ENCODE data around the gene KATNB1.

KATNB1 gene, protein sequence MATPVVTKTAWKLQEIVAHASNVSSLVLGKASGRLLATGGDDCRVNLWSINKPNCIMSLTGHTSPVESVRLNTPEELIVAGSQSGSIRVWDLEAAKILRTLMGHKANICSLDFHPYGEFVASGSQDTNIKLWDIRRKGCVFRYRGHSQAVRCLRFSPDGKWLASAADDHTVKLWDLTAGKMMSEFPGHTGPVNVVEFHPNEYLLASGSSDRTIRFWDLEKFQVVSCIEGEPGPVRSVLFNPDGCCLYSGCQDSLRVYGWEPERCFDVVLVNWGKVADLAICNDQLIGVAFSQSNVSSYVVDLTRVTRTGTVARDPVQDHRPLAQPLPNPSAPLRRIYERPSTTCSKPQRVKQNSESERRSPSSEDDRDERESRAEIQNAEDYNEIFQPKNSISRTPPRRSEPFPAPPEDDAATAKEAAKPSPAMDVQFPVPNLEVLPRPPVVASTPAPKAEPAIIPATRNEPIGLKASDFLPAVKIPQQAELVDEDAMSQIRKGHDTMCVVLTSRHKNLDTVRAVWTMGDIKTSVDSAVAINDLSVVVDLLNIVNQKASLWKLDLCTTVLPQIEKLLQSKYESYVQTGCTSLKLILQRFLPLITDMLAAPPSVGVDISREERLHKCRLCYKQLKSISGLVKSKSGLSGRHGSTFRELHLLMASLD

DNA sequence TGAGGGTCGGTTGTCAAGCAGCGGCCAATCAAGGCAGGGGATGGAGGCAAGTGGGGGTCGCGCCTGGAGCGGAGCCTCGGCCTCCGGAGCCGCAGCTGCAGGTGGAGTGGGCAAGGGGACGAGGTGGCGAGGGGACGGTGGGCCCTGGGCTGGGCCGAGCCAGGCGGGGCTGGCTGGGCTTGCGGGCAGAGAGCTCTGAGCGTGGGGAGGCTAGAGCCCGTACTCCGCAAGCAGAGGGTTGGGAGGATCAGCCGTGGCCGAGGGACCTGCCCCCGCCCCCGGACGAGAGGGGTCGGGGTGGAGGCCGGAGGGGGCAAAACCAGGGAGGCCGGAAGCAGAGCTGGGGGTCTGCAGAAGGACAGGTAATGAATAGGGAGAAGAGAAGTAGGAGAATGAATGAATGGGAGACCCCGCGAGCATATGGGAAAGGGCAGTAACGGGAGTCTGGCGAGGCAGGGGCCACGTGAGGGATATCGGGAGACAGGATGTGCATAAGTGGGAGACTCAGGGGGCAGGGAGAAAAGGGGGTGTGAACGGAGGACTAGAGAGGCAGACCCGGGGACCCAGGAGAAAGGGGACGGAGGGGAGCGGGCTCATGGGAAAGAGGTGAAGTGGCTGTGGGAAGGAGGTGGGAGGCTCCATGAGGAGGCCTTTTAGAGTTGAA is at the start of gene KATNB1:
TSS of gene KATNB1 (plus strand) at position 16 of the 664 bp plus-strand sequence. CDS start 1,474 bp downstream, outside the sequence.
- no peaks in the 10 kb centered on the region for H3K36me3 ChIP-seq (ENCODE audit: control insufficient read depth in 1 of 2, insufficient read depth in 2 of 2, low read length in 2 of 2)
- no peaks in the 10 kb centered on the region for H3K27me3 ChIP-seq (ENCODE audit: low read depth, low read length)
- H3K4me1 ChIP-seq (ENCODE audit: control insufficient read depth in 1 of 2, insufficient read depth in 2 of 2, low read length in 2 of 2), result peaks cover 0 to 21% of the 10 kb centered on the region in 2 donors
- H3K27ac ChIP-seq (ENCODE audit: low read length), result peak within 1 kb of the TSS; percentile 90
- peak within 1 kb of the TSS; percentile 94 to 95 for H3K4me3 ChIP-seq (ENCODE audit: low read depth in 1 of 2, low read length in 2 of 2)
- no peaks in the 10 kb centered on the region for H3K9me3 ChIP-seq (ENCODE audit: control insufficient read depth in 1 of 2, low read length in 2 of 2)

DNA sequence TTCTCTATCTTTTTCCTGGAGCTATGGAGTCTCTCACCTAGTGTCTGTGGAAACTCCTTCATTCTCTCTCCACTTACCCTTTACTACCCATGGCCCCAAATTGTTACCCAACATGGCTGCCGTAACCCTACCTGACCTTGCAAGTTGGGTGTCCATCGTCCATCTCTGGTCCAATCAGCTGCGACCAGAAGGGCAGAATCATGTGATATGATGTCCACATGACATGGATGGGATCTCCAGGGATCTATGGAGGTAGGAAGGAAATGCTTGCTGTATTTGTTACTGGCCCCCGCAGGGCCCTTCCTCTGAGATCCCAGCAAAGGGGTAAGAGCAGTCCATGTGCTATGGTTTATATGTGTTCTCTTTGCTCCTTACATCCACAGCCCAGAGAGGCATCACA is 49.0 kb upstream of the KATNB1 start:
- Histone ChIP-seq H3K27me3 (ENCODE audit: low read depth, low read length) (no peaks in the 10 kb centered on the region), H3K9me3 (ENCODE audit: control insufficient read depth in 1 of 2, low read length in 2 of 2) (no peaks in the 10 kb centered on the region), H3K4me3 (ENCODE audit: low read depth in 1 of 2, low read length in 2 of 2) (no peak overlapping the region), H3K4me1 (ENCODE audit: control insufficient read depth in 1 of 2, insufficient read depth in 2 of 2, low read length in 2 of 2) (peaks cover 0 to 5% of the 10 kb centered on the region in 2 donors), H3K36me3 (ENCODE audit: control insufficient read depth in 1 of 2, insufficient read depth in 2 of 2, low read length in 2 of 2) (no peaks in the 10 kb centered on the region), H3K27ac (ENCODE audit: low read length) (no peak overlapping the region)

DNA sequence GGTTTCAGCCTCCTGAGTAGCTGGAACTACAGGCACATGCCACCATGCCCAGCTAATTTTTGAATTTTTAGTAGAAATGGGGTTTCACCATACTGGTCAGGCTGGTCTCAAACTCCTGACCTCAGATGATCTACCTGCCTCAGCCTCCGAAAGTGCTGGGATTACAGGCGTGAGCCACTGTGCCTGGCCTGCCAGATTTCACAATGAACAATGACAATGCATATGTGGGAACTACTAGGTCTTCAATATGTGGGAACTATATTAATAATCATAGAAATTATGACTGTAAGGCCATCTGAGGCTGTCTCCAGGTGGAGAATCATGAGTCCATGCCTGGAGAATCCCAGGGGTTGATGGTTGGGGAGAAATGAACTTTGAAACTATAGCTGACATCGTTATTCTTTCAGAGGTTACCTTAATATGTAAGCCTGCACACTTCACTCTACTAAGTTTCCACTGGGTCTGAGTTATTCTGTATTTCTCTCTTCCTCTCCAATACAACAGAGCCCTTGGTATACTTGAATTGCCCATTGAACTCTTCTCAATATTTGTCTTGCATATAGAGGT is 48.1 kb upstream of the KATNB1 start:
- no peaks in the 10 kb centered on the region for H3K27me3 ChIP-seq (ENCODE audit: low read depth, low read length)
- H3K4me1 ChIP-seq (ENCODE audit: control insufficient read depth in 1 of 2, insufficient read depth in 2 of 2, low read length in 2 of 2), result peaks cover 0 to 5% of the 10 kb centered on the region in 2 donors
- no peak overlapping the region for H3K4me3 ChIP-seq (ENCODE audit: low read depth in 1 of 2, low read length in 2 of 2)
- no peaks in the 10 kb centered on the region for H3K9me3 ChIP-seq (ENCODE audit: control insufficient read depth in 1 of 2, low read length in 2 of 2)
- no peaks in the 10 kb centered on the region for H3K36me3 ChIP-seq (ENCODE audit: control insufficient read depth in 1 of 2, insufficient read depth in 2 of 2, low read length in 2 of 2)
- H3K27ac ChIP-seq (ENCODE audit: low read length), result no peak overlapping the region

DNA sequence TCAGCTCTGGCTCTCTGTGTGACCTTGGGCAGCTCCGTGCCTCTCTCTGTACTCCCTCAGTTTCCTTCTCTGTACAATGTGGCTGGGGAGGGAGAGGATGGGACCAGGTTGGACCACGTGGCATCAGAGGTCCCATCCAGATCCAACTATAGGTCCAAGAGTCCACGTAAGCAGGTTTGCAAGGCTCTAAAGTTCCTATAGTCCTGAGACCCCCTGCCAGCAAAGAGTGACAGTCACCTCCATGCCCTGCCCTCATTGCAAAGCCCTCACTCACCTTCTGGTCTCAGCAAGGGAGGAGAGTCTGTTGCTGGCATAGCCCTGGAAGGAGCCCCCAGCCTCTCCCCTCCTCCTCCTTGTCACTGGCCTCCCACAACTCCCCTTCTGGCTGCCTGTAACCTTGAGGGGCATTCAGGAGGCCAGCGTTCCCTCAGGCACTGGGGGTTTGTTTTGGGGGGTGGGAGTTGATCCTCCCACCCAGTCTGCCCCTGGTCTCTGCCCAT is 47.0 kb upstream of the KATNB1 start:
- Histone ChIP-seq H3K4me3 (ENCODE audit: low read depth in 1 of 2, low read length in 2 of 2) (no peak overlapping the region), H3K27ac (ENCODE audit: low read length) (no peak overlapping the region), H3K27me3 (ENCODE audit: low read depth, low read length) (no peaks in the 10 kb centered on the region), H3K36me3 (ENCODE audit: control insufficient read depth in 1 of 2, insufficient read depth in 2 of 2, low read length in 2 of 2) (no peaks in the 10 kb centered on the region), H3K9me3 (ENCODE audit: control insufficient read depth in 1 of 2, low read length in 2 of 2) (no peaks in the 10 kb centered on the region), H3K4me1 (ENCODE audit: control insufficient read depth in 1 of 2, insufficient read depth in 2 of 2, low read length in 2 of 2) (peaks cover 0 to 5% of the 10 kb centered on the region in 2 donors)

DNA sequence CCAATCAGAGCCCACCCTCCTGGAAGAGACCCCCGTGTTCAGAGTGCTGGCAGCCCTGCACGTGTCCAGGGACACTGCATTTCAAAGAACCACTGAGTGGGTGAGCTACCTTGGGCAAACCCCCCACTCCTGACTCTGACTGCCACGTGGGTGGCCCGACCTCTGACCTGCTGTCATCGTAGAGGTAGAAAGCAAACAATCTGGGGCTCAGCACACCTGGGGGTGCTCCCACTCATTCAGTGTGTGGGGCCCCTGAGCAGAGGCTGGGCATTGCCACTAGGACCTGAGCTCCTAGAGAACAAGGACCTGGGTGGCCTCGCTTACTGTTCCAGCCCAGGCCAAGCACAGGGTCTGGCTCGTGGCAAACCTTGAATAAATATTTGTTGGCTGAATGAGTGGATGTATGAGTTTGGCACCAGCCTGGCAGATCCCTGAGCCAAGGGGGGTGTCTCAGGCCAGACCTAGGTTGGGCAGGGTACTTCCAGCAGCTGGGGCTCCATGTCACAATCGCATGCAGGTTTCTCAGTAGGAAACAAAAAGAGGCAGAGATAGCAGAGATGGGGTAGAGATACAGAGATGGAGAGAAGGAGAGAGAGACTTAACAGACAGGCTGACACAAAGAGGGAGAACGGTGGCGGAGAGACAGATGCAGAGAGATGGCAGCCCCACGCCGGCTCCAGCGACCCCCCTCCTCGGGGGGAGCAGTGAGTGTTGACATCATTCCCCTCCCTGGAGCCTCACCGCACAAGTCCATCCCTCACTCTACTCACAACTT is 46.4 kb upstream of the KATNB1 start:
- no peaks in the 10 kb centered on the region for H3K36me3 ChIP-seq (ENCODE audit: control insufficient read depth in 1 of 2, insufficient read depth in 2 of 2, low read length in 2 of 2)
- peaks cover 0 to 5% of the 10 kb centered on the region in 2 donors for H3K4me1 ChIP-seq (ENCODE audit: control insufficient read depth in 1 of 2, insufficient read depth in 2 of 2, low read length in 2 of 2)
- no peaks in the 10 kb centered on the region for H3K9me3 ChIP-seq (ENCODE audit: control insufficient read depth in 1 of 2, low read length in 2 of 2)
- H3K27ac ChIP-seq (ENCODE audit: low read length), result no peak overlapping the region
- no peak overlapping the region for H3K4me3 ChIP-seq (ENCODE audit: low read depth in 1 of 2, low read length in 2 of 2)
- H3K27me3 ChIP-seq (ENCODE audit: low read depth, low read length), result no peaks in the 10 kb centered on the region

DNA sequence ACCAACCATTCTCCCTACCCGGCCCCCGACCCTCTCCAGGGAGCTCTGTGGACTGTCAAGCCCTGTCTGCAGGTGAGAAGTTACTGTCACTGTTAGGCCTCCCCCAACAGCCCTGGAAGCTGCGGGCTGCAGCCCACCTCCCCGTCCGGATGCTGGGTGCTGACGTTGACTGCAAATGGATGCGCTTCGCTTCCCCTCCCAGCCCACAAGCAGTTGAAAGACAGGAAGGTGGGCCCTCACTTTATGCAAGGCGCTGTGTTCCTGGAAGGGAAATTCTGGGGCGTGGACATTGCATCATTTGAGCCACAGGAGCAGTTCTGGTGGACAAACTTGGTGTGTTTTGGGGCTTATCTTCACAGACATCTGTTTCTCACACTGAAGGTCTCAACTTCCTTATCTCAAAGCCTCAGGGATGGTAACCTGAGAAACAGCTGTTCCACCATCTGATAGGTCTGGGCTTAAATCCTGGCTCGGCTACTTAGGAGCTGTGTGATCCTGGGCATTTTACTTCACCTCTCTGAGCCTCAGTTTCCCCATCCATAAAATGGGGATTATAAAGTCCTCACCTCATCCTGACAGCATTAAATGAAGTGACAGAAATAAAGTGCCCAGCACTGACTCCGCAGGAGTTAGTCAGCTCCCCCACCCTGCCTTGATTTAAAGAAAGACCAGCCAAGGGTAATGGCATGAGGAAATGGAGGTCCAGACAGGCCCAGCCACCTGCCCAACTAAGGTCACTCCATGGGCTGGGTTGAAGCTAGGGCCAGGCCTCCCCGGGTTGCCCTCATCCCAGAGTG is 45.6 kb upstream of the KATNB1 start:
- Histone ChIP-seq H3K36me3 (ENCODE audit: control insufficient read depth in 1 of 2, insufficient read depth in 2 of 2, low read length in 2 of 2) (no peaks in the 10 kb centered on the region), H3K27me3 (ENCODE audit: low read depth, low read length) (no peaks in the 10 kb centered on the region), H3K9me3 (ENCODE audit: control insufficient read depth in 1 of 2, low read length in 2 of 2) (no peaks in the 10 kb centered on the region), H3K27ac (ENCODE audit: low read length) (no peak overlapping the region), H3K4me3 (ENCODE audit: low read depth in 1 of 2, low read length in 2 of 2) (no peak overlapping the region), H3K4me1 (ENCODE audit: control insufficient read depth in 1 of 2, insufficient read depth in 2 of 2, low read length in 2 of 2) (peaks cover 0 to 5% of the 10 kb centered on the region in 2 donors)

DNA sequence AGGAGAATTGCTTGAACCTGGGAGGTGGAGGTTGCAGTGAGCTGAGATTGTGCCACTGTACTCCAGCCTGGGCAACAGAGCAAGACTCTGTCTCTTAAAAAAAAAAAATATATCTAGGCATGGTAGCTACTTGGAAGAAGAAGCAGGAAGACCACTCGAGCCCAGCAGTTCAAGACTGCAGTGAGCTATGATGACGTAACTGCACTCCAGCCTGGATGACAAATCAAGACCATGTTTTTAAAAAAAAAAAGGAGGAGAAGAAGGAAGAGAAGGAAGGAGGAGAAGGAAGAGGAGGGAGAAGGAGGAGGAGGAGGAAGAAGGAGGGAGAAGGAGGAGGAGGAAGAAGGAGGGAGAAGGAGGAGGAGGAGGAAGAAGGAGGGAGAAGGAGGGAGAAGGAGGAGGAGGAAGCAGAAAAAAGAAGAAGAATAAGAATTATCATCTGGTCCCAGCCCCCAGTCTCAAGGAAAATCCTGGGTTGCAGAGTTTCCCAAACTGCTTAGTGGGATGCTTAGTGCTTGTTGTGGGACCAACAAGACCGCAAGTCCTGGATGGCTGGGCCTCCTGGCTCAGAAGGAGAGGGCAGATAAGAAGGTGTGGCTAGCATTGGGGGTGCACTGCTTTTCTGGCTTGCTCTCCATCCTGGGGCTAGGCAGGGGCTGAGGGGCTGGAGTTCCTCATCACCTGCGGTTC is 44.6 kb upstream of the KATNB1 start:
- Histone ChIP-seq H3K27me3 (ENCODE audit: low read depth, low read length) (no peaks in the 10 kb centered on the region), H3K9me3 (ENCODE audit: control insufficient read depth in 1 of 2, low read length in 2 of 2) (no peaks in the 10 kb centered on the region), H3K4me1 (ENCODE audit: control insufficient read depth in 1 of 2, insufficient read depth in 2 of 2, low read length in 2 of 2) (peaks cover 0 to 5% of the 10 kb centered on the region in 2 donors), H3K36me3 (ENCODE audit: control insufficient read depth in 1 of 2, insufficient read depth in 2 of 2, low read length in 2 of 2) (no peaks in the 10 kb centered on the region), H3K4me3 (ENCODE audit: low read depth in 1 of 2, low read length in 2 of 2) (no peak overlapping the region), H3K27ac (ENCODE audit: low read length) (no peak overlapping the region)

DNA sequence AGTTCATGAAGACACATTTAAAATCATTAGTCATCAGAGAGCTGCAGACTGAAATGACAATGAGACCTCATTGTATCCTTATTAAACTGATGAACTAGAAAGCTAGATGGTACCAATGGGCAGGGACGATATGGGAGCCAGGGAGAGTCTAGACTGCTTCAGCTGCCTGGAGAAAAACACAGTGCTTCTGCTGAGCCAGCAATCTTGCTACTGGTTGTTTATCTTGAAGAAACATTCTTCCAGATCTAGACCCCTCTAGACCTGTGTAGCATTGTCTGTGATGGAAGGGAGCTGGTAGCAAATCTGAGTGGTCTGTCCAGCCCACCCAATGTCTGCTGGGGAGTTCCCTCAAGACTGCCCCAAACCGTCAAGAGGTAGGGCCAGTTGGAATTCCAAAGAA is 42.9 kb upstream of the KATNB1 start:
- Histone ChIP-seq H3K27ac (ENCODE audit: low read length) (no peak overlapping the region), H3K9me3 (ENCODE audit: control insufficient read depth in 1 of 2, low read length in 2 of 2) (no peaks in the 10 kb centered on the region), H3K4me1 (ENCODE audit: control insufficient read depth in 1 of 2, insufficient read depth in 2 of 2, low read length in 2 of 2) (peaks cover 0 to 5% of the 10 kb centered on the region in 2 donors), H3K36me3 (ENCODE audit: control insufficient read depth in 1 of 2, insufficient read depth in 2 of 2, low read length in 2 of 2) (no peaks in the 10 kb centered on the region), H3K4me3 (ENCODE audit: low read depth in 1 of 2, low read length in 2 of 2) (no peak overlapping the region), H3K27me3 (ENCODE audit: low read depth, low read length) (no peaks in the 10 kb centered on the region)

DNA sequence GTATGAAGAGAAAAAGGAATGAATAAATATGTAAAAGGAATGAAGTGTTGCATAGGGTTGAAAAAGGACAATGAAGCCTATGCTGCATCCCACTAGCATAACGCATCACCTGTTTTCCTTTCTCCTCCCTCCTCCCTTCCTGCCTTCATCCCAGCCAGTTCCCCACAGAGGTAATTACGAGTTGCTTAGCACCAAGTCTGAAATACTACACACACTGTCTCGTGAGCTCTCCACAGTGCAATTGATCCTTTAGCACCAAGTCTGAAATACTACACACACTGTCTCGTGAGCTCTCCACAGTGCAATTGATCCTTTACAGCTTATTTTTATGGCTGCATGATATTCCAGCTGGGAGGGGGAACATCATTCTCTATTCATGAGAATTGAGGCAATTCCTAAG is 42.0 kb upstream of the KATNB1 start:
- no peaks in the 10 kb centered on the region for H3K36me3 ChIP-seq (ENCODE audit: control insufficient read depth in 1 of 2, insufficient read depth in 2 of 2, low read length in 2 of 2)
- H3K27me3 ChIP-seq (ENCODE audit: low read depth, low read length), result no peaks in the 10 kb centered on the region
- H3K9me3 ChIP-seq (ENCODE audit: control insufficient read depth in 1 of 2, low read length in 2 of 2), result no peaks in the 10 kb centered on the region
- H3K27ac ChIP-seq (ENCODE audit: low read length), result no peak overlapping the region
- H3K4me1 ChIP-seq (ENCODE audit: control insufficient read depth in 1 of 2, insufficient read depth in 2 of 2, low read length in 2 of 2), result peaks cover 0 to 5% of the 10 kb centered on the region in 2 donors
- no peak overlapping the region for H3K4me3 ChIP-seq (ENCODE audit: low read depth in 1 of 2, low read length in 2 of 2)

Measured in muscle layer of duodenum (tissue), 2 donors.